Hepatocyte (in vitro differentiated cells): Measurements from ENCODE around the gene DUSP2.

Experiments
- EZH2 ChIP-seq: fragments of 200-600 bp; sonication (generic); IDR thresholded peaks from 2 replicates; pipeline ENCODE4 v1.6.1; 2016; ENCODE audit warnings: antibody characterized with exemption, mild to moderate bottlenecking, borderline replicate concordance
- EZH2phosphoT487 ChIP-seq: fragments of 200-600 bp; sonication (generic); IDR thresholded peaks from one replicate; pipeline ENCODE4 v1.6.1; 2018; ENCODE audit warnings: antibody characterized with exemption, mild to moderate bottlenecking, low read depth, moderate library complexity; ENCODE audit not compliant: unreplicated experiment, severe bottlenecking
- TF ChIP-seq, protein P1 (sequence below): fragments of 200-600 bp; sonication (generic); IDR thresholded peaks from 2 replicates; pipeline ENCODE4 v1.5.1; 2016; ENCODE audit warnings: antibody characterized with exemption, mild to moderate bottlenecking; ENCODE audit not compliant: poor library complexity

DNA sequence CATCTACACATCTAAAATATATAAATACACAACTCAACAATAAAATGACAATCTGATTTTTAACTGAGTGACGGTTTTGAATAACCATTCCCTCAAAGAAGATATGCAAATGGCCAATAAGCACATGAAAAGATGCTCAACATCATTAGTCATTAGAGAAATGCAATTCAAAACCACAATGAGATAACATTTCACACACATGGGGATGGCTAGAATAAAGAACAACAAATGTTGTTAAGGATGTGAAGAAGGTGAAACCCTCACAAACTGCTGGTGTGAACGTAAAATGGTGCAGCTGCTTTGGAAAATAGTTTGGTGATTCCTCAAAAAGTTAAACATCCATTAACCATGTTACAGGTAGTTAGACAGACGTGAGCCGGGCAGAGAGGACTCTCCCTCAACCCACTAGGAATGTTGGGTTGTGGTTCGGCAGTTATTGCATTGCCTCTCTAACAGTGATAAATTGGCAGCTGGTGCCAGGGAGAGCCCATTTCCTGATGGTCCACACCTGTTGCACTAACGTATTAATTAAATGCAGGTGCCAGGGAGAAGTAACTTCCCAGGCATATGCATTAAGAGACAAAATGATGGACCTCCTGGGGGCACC, 22.3 kb upstream of the DUSP2 start:
- TF ChIP-seq, protein P1, sequence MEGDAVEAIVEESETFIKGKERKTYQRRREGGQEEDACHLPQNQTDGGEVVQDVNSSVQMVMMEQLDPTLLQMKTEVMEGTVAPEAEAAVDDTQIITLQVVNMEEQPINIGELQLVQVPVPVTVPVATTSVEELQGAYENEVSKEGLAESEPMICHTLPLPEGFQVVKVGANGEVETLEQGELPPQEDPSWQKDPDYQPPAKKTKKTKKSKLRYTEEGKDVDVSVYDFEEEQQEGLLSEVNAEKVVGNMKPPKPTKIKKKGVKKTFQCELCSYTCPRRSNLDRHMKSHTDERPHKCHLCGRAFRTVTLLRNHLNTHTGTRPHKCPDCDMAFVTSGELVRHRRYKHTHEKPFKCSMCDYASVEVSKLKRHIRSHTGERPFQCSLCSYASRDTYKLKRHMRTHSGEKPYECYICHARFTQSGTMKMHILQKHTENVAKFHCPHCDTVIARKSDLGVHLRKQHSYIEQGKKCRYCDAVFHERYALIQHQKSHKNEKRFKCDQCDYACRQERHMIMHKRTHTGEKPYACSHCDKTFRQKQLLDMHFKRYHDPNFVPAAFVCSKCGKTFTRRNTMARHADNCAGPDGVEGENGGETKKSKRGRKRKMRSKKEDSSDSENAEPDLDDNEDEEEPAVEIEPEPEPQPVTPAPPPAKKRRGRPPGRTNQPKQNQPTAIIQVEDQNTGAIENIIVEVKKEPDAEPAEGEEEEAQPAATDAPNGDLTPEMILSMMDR: no peak
- TF ChIP-seq EZH2: no peak
- no peak for TF ChIP-seq EZH2phosphoT487
